Natural killer cell (primary cell): Measurements from ENCODE around the gene CCDC12. TPM values are rescaled to one million over a fixed set of nuclear protein-coding genes. Genes with fewer than 3 reads are reported as not detected.

Experiments used
- ATAC-seq, 3 donors: fragments of 150-1000 bp in 2 of 3; fragments of 200-7000 bp in 1 of 3; cut with Tn5 transposase; 1 replicate in 1 of 3; 2 replicates in 2 of 3; pipeline ENCODE4 v1.10.0; 2021; ENCODE audit warnings: mild to moderate bottlenecking in 2 of 3, moderate library complexity in 2 of 3
- DNase-seq, 2 donors: peaks; one replicate each; pipeline versions ENCODE4 v3.0.0 to v3.0.0-alpha.2; 2013 to 2021; ENCODE audit warnings: mixed read lengths in 1 of 2
- H3K27ac ChIP-seq: one replicate; pipeline ENCODE4 v1.5.1; 2013; ENCODE audit warnings: mild to moderate bottlenecking, low read length
- H3K27me3 ChIP-seq: one replicate; pipeline ENCODE4 v1.6.1; 2013; ENCODE audit warnings: low read length; ENCODE audit not compliant: control insufficient read depth, insufficient read depth
- H3K36me3 ChIP-seq: one replicate; pipeline ENCODE4 v1.6.1; 2013; ENCODE audit warnings: low read length; ENCODE audit not compliant: control insufficient read depth, insufficient read depth
- H3K4me1 ChIP-seq: one replicate; pipeline ENCODE4 v1.6.1; 2013; ENCODE audit warnings: low read length; ENCODE audit not compliant: control insufficient read depth, insufficient read depth
- H3K4me3 ChIP-seq: one replicate; pipeline ENCODE4 v1.5.1; 2013; ENCODE audit warnings: low read length
- H3K9me3 ChIP-seq: one replicate; pipeline ENCODE4 v1.6.1; 2013; ENCODE audit warnings: low read length; ENCODE audit not compliant: control insufficient read depth, insufficient read depth
- H3K27ac Mint-ChIP-seq, 2 donors: one replicate each; pipeline ENCODE4 v1.8.0; 2022; ENCODE audit warnings: mild to moderate bottlenecking in 2 of 2, mixed read lengths in 2 of 2, moderate library complexity in 1 of 2
- H3K27me3 Mint-ChIP-seq, 2 donors: one replicate each; pipeline ENCODE4 v1.8.0; 2022; ENCODE audit warnings: low read depth in 2 of 2, mixed read lengths in 2 of 2
- H3K36me3 Mint-ChIP-seq: one replicate; pipeline ENCODE4 v1.8.0; 2022; ENCODE audit warnings: mixed read lengths
- H3K4me1 Mint-ChIP-seq, 2 donors: one replicate each; pipeline ENCODE4 v1.8.0; 2022; ENCODE audit warnings: mixed read lengths in 2 of 2
- H3K4me3 Mint-ChIP-seq: one replicate; pipeline ENCODE4 v1.8.0; 2022; ENCODE audit warnings: mild to moderate bottlenecking, moderate library complexity, mixed read lengths
- H3K9me3 Mint-ChIP-seq, 2 donors: one replicate each; pipeline ENCODE4 v1.8.0; 2022; ENCODE audit warnings: mixed read lengths in 2 of 2
- WGBS: methylation state at CpG from one replicate; pipeline ENCODE4 v1.1.7; 2013; ENCODE audit warnings: missing lambda C conversion rate; ENCODE audit not compliant: insufficient coverage; 5-methylcytosine and 5-hydroxymethylcytosine counted together
- intact Hi-C: fragments of 100-400 bp; cut with micrococcal nuclease; formaldehyde crosslinking; loops from one replicate; pipeline ENCODE4 v1.14.2; 2022
- total RNA-seq, 4 donors: library from RNA; stranded (reverse); fragments of 120-200 nt in 1 of 4; gene quantifications; one replicate each; pipeline versions ENCODE4 v1.2.3 to v1.2.4, GENCODE V29; 2013 to 2022
- TF ChIP-seq, protein P1 (sequence below): fragments of 200-600 bp; IDR thresholded peaks from one replicate; pipeline ENCODE4 v1.8.0; 2022; ENCODE audit warnings: antibody characterized with exemption

The CCDC12 gene
- total RNA-seq, 3 donors from 2014 or later (not counting 1 experiment from before 2014, with no cell fraction given) = 104 to 114 (median 111) TPM

DNA sequence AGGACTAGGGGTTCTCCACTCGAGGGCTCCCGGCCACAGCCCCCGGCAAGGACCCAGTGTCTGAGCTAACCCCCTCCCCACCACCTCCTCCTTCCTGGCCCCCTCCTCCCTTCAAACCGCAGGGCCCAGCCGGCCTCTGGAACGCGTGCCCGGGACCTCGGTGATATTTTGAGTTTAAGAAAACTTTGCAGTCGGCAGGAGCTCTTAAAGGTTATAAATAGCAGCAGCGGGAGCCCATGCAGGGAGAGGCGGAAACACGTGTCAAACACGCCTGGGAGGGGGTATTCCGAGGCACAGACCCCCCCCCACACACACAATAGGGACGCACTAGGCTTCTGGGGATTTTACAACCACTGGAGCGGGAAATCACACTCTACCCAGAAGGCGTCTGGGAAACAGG lies 102.1 kb downstream of the CCDC12 start:
- no peaks in the 10 kb centered on the region for H3K9me3 Mint-ChIP-seq
- Histone ChIP-seq H3K9me3 (no peaks in the 10 kb centered on the region), H3K27ac (no peak overlapping the region), H3K27me3 (peaks cover 3% of the 10 kb centered on the region), H3K36me3 (no peaks in the 10 kb centered on the region), H3K4me1 (peaks cover 14% of the 10 kb centered on the region), H3K4me3 (no peak overlapping the region)
- intact Hi-C loops = no loop called here
- H3K36me3 Mint-ChIP-seq = no peaks in the 10 kb centered on the region
- TF ChIP-seq, protein P1, sequence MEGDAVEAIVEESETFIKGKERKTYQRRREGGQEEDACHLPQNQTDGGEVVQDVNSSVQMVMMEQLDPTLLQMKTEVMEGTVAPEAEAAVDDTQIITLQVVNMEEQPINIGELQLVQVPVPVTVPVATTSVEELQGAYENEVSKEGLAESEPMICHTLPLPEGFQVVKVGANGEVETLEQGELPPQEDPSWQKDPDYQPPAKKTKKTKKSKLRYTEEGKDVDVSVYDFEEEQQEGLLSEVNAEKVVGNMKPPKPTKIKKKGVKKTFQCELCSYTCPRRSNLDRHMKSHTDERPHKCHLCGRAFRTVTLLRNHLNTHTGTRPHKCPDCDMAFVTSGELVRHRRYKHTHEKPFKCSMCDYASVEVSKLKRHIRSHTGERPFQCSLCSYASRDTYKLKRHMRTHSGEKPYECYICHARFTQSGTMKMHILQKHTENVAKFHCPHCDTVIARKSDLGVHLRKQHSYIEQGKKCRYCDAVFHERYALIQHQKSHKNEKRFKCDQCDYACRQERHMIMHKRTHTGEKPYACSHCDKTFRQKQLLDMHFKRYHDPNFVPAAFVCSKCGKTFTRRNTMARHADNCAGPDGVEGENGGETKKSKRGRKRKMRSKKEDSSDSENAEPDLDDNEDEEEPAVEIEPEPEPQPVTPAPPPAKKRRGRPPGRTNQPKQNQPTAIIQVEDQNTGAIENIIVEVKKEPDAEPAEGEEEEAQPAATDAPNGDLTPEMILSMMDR = no peak
- DNase-seq = no peak
- no peak overlapping the region for H3K4me3 Mint-ChIP-seq
- H3K4me1 Mint-ChIP-seq = peaks cover 10 to 15% of the 10 kb centered on the region in 2 donors
- H3K27me3 Mint-ChIP-seq = peaks cover 0 to 3% of the 10 kb centered on the region in 2 donors
- 17% methylated on average over 17 of the region's 18 CpGs for WGBS
- ATAC-seq = no peak
- H3K27ac Mint-ChIP-seq = no peak overlapping the region

DNA sequence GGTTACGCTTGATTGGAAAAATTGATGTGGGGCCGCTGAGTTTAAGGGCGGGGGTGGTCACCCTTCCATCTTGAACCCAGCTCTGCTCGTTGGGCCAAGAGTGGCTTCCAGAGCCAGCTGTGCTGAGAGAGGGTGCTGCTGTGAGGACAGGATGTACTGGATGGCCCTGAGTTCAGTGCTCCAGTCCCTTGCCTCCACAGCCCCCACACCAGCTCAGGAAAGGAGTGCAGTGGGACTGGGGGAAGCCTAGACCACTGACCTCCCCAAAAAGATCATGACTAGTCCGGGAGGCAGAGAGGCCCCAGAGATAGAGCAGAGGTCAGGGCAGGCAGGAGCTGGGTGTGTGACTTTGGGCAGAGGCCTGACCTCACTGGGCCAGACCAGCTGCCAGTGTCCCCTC lies 103.0 kb downstream of the CCDC12 start:
- no peak overlapping the region for H3K27ac ChIP-seq
- H3K4me3 ChIP-seq = no peak overlapping the region
- 54% methylated on average over 5 of the region's 5 CpGs for WGBS
- intact Hi-C loops = no loop called here
- Mint-ChIP-seq H3K4me3 (no peak overlapping the region), H3K4me1 (peaks cover under 1 to 6% of the 10 kb centered on the region in 2 donors), H3K27ac (no peak overlapping the region), H3K36me3 (no peaks in the 10 kb centered on the region), H3K27me3 (peaks cover 0 to 3% of the 10 kb centered on the region in 2 donors), H3K9me3 (no peaks in the 10 kb centered on the region)
- TF ChIP-seq, protein P1 = no peak
- ATAC-seq (no peak), DNase-seq (no peak)
- peaks cover 3% of the 10 kb centered on the region for H3K27me3 ChIP-seq
- peaks cover 8% of the 10 kb centered on the region for H3K4me1 ChIP-seq
- no peaks in the 10 kb centered on the region for H3K36me3 ChIP-seq
- no peaks in the 10 kb centered on the region for H3K9me3 ChIP-seq

Other genes starting within 250 kb of the CCDC12 start
- not detected for gene MYL3, start 113.3 kb downstream of the CCDC12 start, total RNA-seq
- not detected for gene PTH1R, start 99.0 kb downstream of the CCDC12 start, total RNA-seq
- 100 to 1,000 TPM; 453 to 536 (median 532) TPM for gene NBEAL2, start 2.9 kb upstream of the CCDC12 start, total RNA-seq
- gene SETD2, start 187.4 kb upstream of the CCDC12 start, total RNA-seq = 100 to 1,000 TPM in 1 of 3 donors, 10 to 100 TPM in 2; 86.5 to 104 (median 95.9) TPM